Small intestine (tissue), 7 donors: Measurements from ENCODE around the gene SPNS1. TPM values are rescaled to one million over a fixed set of nuclear protein-coding genes. Genes with fewer than 3 reads are reported as not detected.
"Not testable (repeated sequence)": the region's sequence is repeated elsewhere in the genome, so short reads cannot be mapped to it uniquely, and the experiment has no call there.

Experiments
- DNase-seq, 2 donors: peaks; one replicate each; pipeline versions ENCODE4 v3.0.0 to v3.0.0-alpha.2; 2013
- FAIRE-seq: peaks from 2 replicates; lab custom pipeline; 2012; peaks lifted over from hg19 to GRCh38; lab: Jason Lieb, UNC
- H3K27ac ChIP-seq, 3 donors: one replicate each; pipeline ENCODE4 v1.5.1; 2013; ENCODE audit warnings: low read length in 2 of 3, mild to moderate bottlenecking in 2 of 3, control low read depth in 1 of 3, inconsistent platforms in 1 of 3, low read depth in 1 of 3, moderate library complexity in 1 of 3
- H3K27me3 ChIP-seq, 3 donors: one replicate each; pipeline ENCODE4 v1.6.1; 2013; ENCODE audit warnings: low read length in 3 of 3, inconsistent platforms in 1 of 3; ENCODE audit not compliant: control insufficient read depth in 3 of 3, insufficient read depth in 3 of 3
- H3K36me3 ChIP-seq, 3 donors: one replicate each; pipeline ENCODE4 v1.6.1; 2013; ENCODE audit warnings: low read length in 3 of 3, inconsistent platforms in 1 of 3, low read depth in 1 of 3, mild to moderate bottlenecking in 1 of 3, moderate library complexity in 1 of 3; ENCODE audit not compliant: control insufficient read depth in 3 of 3, insufficient read depth in 2 of 3
- H3K4me1 ChIP-seq, 3 donors: one replicate each; pipeline ENCODE4 v1.6.1; 2013; ENCODE audit warnings: low read length in 2 of 3, inconsistent platforms in 1 of 3, low read depth in 1 of 3, mild to moderate bottlenecking in 1 of 3, moderate library complexity in 1 of 3; ENCODE audit not compliant: control insufficient read depth in 3 of 3, insufficient read depth in 2 of 3
- H3K4me3 ChIP-seq, 3 donors: one replicate each; pipeline ENCODE4 v1.5.1; 2013; ENCODE audit warnings: low read length in 3 of 3, control low read depth in 1 of 3, inconsistent platforms in 1 of 3, low read depth in 1 of 3, mild to moderate bottlenecking in 1 of 3, moderate library complexity in 1 of 3
- H3K9me3 ChIP-seq, 2 donors: one replicate each; pipeline ENCODE4 v1.6.1; 2013; ENCODE audit warnings: low read depth in 1 of 2, low read length in 1 of 2; ENCODE audit not compliant: control insufficient read depth in 2 of 2, insufficient read depth in 1 of 2
- WGBS, 3 donors: extraction: QIAGEN DNeasy Blood & Tissue Kit; methylation state at CpG; one replicate each; pipeline ENCODE4 v1.1.7; 2013; 5-methylcytosine and 5-hydroxymethylcytosine counted together
- polyA plus RNA-seq, 4 donors: library from polyadenylated mRNA; stranded (reverse) in 3 of 4; unstranded in 1 of 4; fragments of 200-250 nt in 3 of 4; fragments of 120-200 nt in 1 of 4; gene quantifications; one replicate each; pipeline versions ENCODE4 v1.2.1 to v1.2.3, GENCODE V29; 2013
- donor health status: healthy with polysubstance abuse.
- donor health status: control.
- donor health status: control.
- donor health status: Bipolar disorder and iron deficiency.
- donor health status: healthy.

The SPNS1 gene
- polyA plus RNA-seq, 4 donors: 41.7 to 68.8 (median 59.1) TPM

DNA sequence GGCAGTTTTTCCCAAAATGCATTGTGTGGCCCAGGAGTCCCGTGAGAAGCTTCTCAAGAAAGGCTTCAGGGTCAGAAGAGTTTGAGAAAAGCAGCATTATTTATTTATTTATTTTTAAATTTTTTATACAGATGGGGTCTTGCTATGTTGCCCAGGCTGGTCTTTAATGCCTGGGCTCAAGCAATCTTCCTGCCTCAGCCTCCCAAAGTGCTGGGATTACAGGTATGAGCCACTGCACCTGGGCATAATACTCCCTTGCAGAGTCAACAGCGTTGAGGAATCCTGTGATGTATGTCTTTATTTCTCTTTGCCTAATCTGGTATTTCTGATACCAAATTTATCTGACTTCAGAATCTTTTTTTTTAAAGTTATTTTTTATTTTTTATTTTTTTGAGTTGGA, 25.4 kb downstream of the SPNS1 start:
- no peaks in the 10 kb centered on the region for H3K9me3 ChIP-seq
- H3K4me3 ChIP-seq: no peak overlapping the region
- no peak overlapping the region for H3K27ac ChIP-seq
- FAIRE-seq: no peak
- no peaks in the 10 kb centered on the region for H3K36me3 ChIP-seq
- H3K27me3 ChIP-seq: no peaks in the 10 kb centered on the region
- WGBS, 3 donors: 76 to 94% (median 93%) methylated on average over 2 of the region's 2 CpGs
- H3K4me1 ChIP-seq: no peaks in the 10 kb centered on the region
- no peak for DNase-seq

DNA sequence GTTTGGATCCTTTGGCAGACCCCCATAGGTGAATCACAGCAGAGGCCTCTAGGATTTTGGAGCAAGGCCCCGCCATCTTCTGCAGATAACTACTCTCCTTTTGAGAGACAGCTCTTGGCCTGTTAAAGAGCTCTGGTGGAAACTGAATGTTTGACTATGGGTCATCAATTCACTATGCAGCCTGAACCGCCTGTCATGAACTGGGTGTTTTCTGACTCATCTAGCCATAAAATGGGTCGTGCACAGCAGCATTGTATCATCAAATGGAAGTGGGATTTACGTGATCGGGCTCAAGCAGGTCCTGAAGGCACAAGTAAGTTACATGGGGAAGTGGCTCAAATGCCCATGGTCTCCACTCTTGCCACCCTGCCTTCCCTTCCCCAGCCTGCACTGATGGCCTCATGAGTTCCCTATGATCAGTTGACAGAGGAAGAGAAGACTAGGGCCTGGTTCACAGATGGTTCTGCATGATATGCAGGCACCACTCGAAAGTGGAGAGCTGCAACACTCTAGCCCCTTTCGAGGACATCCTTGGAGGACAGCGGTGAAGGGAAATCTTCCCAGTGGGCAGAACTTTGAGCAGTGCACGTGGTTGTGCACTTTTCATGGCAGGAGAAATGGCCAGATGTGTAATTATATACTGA, 30.0 kb downstream of the SPNS1 start:
- 69 to 71% (median 71%) methylated on average over 9 of the region's 9 CpGs for WGBS, 3 donors
- not testable (repeated sequence) for FAIRE-seq

DNA sequence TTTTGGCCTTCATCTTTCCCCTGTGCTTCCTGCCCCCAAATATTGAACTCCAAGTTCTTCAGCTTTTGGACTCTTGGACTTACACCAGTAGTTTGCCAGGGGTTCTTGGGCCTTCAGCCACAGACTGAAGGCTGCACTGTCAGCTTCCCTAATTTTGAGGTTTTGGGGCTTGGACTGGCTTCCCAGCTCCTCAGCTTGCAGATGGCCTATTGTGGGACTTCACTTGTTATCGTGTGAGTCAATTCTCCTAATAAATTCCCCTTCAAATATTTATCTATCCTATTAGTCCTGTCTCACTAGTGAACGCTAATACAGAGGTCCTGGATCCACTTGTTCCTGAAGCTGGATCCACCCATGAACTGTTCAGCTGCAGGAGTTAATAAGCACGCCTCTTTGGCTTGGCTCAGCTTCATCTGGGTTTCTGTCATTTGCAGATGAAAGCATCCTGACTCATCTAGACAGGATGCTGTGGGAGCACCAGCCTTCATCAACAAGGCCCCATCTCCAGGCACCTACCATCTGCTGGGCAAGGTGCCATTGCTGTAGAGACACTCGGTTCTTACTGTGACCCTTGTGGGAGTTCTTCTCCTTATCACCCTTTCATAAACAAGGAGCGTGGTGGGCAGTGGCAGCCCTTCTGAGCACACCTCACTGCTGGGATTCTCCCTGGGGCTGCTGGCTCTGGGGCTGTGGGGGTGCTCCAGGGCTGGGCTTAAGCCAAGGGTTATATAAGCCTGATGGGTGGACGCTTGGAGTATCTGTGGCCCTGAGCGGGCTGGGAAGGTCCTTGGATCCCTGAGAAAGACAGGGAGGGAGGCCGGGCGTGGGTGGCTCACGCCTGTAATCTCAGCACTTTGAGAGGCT, 33.4 kb downstream of the SPNS1 start:
- WGBS, 3 donors: 62 to 67% (median 66%) methylated on average over 10 of the region's 10 CpGs
- FAIRE-seq (no peak), DNase-seq (no peak)

More for the DNA sequence above, 30.0 kb downstream of the SPNS1 start:
- H3K4me1 ChIP-seq, H3K36me3 ChIP-seq, H3K27me3 ChIP-seq, H3K27ac ChIP-seq, DNase-seq, H3K4me3 ChIP-seq, H3K9me3 ChIP-seq: not testable (repeated sequence)

DNA sequence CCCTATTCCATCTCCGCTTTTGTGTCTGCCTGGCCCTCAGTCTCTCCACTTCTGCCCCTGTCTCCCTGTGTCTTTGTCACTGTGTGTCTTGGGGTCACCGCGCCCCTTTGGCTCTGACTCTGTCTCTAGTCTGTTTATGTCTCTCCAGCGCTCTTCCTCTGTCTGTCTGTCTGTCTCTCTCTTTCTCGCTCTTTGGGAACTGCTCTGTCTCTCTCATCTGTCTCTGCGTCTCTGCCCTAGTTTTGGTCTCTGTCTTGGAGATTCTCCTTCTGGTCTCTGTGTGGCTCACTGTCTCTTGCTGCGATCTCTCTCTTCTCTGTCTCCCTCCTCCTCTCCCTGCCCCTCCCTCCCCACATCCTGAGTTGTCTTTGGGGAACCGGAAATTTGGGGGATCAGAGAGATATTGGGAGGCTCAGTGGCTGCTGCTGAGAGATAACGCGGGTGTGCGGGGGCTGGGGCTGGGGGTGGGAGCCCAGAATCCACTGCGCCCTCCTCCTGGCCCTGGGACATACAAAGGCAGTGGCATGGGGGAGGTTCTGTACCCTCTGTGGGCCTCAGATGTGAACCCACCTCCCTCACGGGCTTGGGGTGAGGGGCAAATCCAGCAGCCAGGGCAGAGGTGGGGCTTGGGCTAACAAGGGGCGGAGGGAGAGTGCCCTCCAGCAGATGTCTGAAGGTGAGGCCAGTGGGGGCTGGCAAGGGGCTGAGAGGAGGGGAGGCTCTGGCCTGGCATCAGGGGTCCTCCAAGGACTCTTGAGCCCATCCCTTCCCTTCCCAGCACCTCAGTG, 34.7 kb downstream of the SPNS1 start:
- H3K27ac ChIP-seq: peak overlapping the region in 2 of 3 donors; percentile 33 to 54
- no peak overlapping the region for H3K4me3 ChIP-seq
- FAIRE-seq (no peak), DNase-seq (no peak)
- WGBS, 3 donors: 62 to 73% (median 65%) methylated on average over 14 of the region's 14 CpGs
- peaks cover 0 to 2% (median 0%) of the 10 kb centered on the region in 3 donors for H3K27me3 ChIP-seq
- no peaks in the 10 kb centered on the region for H3K4me1 ChIP-seq
- H3K9me3 ChIP-seq: no peaks in the 10 kb centered on the region
- H3K36me3 ChIP-seq: no peaks in the 10 kb centered on the region

More for the DNA sequence above, 33.4 kb downstream of the SPNS1 start:
- peaks cover 0 to 2% (median 0%) of the 10 kb centered on the region in 3 donors for H3K27me3 ChIP-seq
- no peak overlapping the region for H3K4me3 ChIP-seq
- H3K36me3 ChIP-seq: no peaks in the 10 kb centered on the region
- peak overlapping the region in 1 of 3 donors; percentile 63 for H3K27ac ChIP-seq
- H3K9me3 ChIP-seq: no peaks in the 10 kb centered on the region
- no peaks in the 10 kb centered on the region for H3K4me1 ChIP-seq

DNA sequence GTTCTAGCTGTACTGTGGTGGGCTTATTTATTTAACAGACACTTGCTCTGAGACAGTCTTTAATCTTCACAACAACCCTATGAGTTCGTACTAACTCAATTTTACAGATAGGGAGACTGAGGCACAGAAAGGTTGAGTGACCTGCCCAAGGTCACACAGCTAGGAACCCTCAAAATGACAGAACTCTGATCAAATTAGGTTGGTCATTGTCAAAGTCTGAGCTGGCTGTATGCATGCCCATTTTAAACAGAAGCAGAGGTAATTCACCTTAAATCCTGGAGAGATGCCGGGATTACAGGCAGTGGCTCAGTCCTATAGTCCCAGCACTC, 35.2 kb downstream of the SPNS1 start:
- no peak for DNase-seq
- Histone ChIP-seq H3K27ac (no peak overlapping the region), H3K27me3 (peaks cover 0 to 2% (median 0%) of the 10 kb centered on the region in 3 donors), H3K36me3 (no peaks in the 10 kb centered on the region), H3K9me3 (no peaks in the 10 kb centered on the region), H3K4me1 (no peaks in the 10 kb centered on the region), H3K4me3 (no peak overlapping the region)
- no peak for FAIRE-seq
- WGBS, 3 donors: 92 to 98% (median 93%) methylated on average over 2 of the region's 2 CpGs

DNA sequence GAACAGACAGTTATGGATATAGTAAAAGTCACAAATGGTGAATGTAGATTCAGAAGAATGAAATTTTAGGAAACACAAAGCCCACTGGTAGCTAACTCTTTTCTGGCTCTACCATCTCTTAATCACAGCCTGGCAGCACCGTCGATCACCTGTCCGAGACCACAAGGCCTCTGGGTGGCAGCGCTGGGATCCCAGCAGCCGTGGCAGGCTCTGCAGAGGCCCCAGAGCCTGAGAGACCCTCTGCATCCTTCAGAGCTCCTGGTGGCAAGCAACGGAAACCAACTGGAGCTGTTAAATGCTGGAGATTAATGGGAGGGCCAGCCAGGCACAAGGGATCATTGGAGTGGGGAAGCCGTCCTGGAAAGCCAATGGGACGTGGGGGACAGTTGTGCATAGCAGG, 36.5 kb downstream of the SPNS1 start:
- no peak for FAIRE-seq
- Histone ChIP-seq H3K27me3 (no peaks in the 10 kb centered on the region), H3K9me3 (no peaks in the 10 kb centered on the region), H3K4me3 (no peak overlapping the region), H3K36me3 (no peaks in the 10 kb centered on the region), H3K27ac (no peak overlapping the region), H3K4me1 (no peaks in the 10 kb centered on the region)
- DNase-seq: no peak
- 64 to 72% (median 71%) methylated on average over 8 of the region's 8 CpGs for WGBS, 3 donors

DNA sequence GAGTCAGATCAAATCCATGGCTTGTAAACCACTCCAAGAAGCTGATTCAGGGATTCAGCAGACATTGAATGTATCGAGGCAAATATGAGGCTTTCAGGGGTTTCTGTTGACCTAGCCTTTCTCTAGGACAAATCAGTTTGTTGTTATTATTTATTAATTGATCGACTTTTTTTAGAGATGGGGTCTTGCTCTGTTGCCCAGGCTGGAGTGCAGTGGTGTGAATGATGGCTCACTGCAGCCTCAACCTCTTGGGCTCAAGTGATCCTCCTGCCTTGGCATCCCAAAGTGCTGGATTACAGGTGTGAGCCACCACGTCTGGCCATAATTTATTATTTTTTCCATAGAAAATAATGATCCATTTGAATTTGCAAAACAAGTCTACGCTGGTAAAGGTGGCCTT, 37.3 kb downstream of the SPNS1 start:
- Histone ChIP-seq H3K36me3 (no peaks in the 10 kb centered on the region), H3K27ac (no peak overlapping the region), H3K27me3 (no peaks in the 10 kb centered on the region), H3K4me1 (no peaks in the 10 kb centered on the region), H3K4me3 (no peak overlapping the region), H3K9me3 (no peaks in the 10 kb centered on the region)
- FAIRE-seq (no peak), DNase-seq (no peak)
- WGBS, 3 donors: 90 to 93% (median 93%) methylated on average over 4 of the region's 4 CpGs

DNA sequence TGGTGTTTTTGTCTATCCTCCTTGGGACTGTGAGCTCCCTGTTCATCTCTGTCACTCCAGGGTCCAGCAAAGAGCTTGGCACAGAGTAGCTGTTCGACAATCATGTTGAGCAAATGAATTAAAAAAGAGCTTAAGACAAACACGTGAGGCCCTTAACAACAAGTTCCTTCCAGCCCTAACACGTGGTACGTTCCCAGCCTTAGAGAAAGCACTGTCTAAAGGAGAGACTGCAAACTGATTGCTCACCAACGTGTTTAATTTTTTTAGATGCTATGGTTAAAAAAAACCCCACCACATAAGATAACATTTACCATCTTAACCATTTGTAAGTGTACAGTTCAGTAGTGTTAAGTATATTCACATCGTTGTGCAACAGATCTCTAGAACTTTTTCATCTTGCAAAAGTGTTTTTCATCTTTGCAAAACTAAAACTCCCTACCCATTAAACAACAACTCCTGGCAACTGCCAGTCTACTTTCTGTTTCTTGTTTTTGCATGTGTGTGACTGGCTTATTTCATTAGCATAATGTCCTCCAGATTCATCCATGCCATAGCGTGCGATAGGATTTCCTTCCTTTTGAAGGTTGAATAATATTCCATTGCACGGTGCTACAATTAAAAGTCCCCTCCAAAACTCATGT, 38.5 kb downstream of the SPNS1 start:
- Histone ChIP-seq H3K27ac (no peak overlapping the region), H3K36me3 (no peaks in the 10 kb centered on the region), H3K9me3 (no peaks in the 10 kb centered on the region), H3K27me3 (no peaks in the 10 kb centered on the region), H3K4me3 (no peak overlapping the region), H3K4me1 (no peaks in the 10 kb centered on the region)
- WGBS, 3 donors: 67 to 81% (median 69%) methylated on average over 9 of the region's 9 CpGs
- FAIRE-seq: no peak
- no peak for DNase-seq
